ENCODE data around the gene LRRC8C.
A peak's percentile ranks its signal among the peaks of the same experiment; 100 is the strongest.

The LRRC8C gene

DNA sequence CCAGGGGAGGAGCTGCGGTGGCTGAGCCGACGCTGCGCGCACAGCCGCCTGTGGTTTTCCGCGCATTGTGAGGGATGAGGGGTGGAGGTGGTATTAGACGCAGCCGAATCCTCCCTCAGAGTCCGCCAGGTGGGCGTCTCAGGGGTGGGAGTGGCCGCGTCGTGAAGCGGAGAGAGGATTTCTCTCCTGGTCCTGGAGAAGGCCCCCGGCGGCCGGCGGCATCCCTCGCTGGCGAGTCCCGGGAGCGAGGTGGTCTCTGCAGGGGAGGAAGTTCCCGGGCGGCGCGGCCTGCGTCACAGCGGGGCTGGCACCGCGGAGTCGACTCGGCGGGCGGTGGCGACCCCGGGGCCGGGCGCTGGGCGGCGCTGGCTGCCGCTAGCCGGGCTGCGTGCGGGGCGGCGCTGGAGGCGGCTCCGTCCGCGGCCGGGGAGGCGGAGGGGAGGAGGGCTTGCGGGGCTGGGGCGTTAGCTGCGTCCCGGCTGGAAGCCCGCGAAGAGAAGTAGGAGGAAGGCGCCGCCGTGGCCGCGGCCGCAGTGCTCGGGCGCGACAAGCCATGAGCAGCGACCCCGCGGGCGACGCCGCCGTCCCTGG lies at the start of gene LRRC8C:
LRRC8C (plus strand) TSS at position 464 of the 591 bp plus-strand sequence. CDS start 53,354 bp downstream, outside the sequence.
- peak; percentile 87 for DNase-seq

DNA sequence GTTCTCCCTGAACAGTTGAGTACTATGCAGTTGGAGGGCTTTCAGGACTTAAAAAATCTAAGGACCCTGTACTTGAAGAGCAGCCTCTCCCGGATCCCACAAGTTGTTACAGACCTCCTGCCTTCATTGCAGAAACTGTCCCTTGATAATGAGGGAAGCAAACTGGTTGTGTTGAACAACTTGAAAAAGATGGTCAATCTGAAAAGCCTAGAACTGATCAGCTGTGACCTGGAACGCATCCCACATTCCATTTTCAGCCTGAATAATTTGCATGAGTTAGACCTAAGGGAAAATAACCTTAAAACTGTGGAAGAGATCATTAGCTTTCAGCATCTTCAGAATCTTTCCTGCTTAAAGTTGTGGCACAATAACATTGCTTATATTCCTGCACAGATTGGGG lies 48.7 kb upstream of the LRRC8C start:
- no peak for DNase-seq

DNA sequence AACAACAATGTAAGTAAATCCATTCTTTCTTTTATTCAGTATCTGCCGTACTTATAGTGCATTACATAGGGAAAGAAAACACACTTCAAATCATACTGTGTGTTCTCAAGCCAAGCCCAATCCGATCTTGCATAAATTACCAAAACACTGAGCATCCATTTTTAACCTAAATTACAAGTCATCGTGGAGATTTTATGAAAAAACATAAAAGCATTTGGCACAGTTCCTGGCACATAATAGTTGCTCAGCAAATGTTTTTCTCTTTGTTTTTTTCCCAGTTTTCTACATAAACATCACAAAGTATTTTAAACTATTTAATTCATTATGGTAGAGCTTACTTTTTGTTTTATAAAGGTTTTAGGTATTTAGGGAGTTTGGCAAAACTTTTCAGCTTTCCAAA lies 48.1 kb upstream of the LRRC8C start:
- no peak for DNase-seq

DNA sequence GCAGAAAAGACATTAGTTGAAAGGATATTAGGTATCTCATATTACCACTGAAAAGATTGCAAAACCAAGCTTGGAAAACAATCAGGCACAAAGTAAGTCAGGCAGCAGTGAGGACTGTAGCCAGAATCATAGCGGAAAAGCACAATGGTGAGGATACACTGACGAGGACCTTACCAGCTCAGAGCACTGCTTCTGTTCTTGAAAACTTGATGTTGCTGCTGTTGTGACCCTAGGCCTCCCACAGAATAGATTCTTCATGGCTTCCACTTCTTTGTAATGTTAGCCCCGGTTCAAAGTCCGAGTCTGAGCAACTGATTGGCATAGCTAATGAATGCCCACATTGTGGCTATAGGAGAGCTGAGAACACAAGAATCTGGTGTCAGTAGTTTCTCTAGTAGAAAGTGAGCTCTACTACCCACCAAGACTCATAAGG lies 45.2 kb upstream of the LRRC8C start:
- DNase-seq: no peak

DNA sequence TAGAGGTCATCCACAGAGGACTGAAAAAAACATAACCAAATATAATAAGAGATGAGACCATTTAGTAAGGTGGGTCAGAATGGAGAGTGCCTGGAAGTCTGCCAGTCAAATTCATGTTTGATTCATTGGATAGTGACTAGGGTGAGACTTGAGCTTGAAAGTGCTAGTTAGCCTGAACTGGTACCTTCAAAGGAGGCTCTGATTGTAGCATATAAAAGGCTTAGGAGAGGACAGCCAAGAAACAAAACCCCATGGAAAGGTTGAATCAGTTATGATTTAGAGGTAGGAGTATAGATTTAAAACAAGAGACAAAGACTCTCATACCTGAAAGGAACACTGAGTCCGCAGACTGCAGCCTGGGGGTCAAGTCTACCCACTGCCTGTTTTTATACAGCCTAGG lies 44.4 kb upstream of the LRRC8C start:
- DNase-seq: no peak

DNA sequence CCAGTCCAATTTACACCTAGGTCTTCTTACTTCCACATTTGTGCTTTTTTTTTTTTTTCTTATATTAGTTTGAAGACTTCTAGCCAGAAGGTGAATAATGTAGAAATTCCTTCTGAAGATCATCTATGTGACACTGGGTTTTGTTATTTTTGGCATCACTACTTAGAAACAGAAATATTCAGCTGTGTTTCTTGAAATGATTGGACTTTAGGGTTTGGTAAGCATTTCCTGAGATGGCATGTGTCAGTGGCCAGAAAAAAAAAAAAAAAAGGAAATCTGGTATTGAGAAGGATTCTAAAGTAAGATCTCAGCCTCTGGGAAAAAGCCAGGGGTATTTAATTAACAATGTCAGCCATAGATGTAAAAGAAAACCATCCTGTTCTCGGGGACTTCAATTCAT lies 43.4 kb upstream of the LRRC8C start:
- DNase-seq: peak; percentile 71

DNA sequence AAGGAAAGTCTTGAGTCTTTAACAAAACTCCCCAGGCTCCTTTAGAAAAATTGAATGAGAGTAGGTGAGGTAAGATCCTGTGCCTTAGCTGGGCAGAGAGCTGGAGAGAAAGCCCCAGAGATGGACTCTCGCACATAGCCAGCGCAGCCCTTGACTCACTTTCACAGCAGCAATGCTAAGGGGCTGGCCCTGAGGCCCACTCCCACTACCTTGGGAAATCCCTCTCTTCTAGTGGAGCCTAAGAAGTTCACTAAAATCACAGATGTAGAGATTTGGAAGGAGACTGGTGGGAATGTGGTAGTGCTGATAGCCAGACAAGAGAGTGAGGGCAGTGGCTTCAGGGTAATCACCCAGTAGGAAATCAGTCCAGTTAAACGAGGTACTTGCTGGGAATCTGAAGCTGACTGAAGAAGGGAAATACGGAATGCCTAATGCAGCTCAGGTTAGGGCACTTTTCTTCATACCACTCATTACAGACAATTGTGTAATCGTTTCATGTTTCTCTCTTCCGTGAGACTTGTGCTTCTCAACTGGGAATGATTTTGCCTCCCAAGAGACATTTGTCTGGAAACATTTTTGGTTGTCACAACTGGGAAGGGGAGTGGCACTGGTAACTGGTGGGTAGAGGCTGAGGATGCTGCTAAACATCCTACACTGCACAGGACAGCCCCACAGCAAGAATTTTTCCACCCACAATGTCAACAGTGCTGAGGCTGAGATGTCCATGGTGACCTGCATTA lies 42.4 kb upstream of the LRRC8C start:
- DNase-seq: no peak

DNA sequence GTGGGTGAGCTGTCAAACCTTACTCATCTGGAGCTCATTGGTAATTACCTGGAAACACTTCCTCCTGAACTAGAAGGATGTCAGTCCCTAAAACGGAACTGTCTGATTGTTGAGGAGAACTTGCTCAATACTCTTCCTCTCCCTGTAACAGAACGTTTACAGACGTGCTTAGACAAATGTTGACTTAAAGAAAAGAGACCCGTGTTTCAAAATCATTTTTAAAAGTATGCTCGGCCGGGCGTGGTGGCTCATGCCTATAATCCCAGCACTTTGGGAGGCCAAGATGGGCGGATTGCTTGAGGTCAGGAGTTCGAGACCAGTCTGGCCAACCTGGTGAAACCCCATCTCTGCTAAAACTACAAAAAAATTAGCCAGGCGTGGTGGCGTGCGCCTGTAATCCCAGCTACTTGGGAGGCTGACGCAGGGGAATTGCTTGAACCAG lies 40.0 kb upstream of the LRRC8C start:
- peak; percentile 58 for DNase-seq

DNA sequence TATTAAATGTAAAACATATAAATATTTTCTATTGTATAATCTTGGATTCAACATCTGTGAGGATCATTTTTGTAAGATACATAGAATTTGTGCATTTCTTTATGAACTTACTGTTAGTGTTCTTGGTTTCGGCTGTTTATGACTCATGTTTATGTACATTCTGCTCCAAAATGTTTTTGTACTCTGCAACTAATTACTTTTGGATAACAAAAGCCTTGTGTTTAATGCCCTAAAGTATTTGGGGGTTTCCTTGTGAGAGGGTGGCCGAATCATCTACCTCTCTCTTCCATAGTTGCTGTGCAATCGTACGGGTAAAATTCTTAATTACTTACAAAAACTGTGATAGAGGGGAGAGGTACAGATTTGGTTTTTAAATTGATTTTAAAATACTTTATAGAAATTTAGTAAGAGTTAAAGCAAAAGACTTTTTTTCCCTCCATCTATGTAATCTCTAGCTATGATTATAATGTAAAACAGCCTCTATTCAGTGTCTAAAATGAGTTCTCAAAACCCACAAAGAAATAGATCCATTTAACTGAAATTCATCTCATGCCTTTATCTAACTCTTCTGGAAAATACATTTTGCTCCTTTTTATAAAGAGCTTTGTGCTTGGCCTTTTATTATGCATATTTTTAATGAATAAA lies 38.7 kb upstream of the LRRC8C start:
- DNase-seq: no peak

DNA sequence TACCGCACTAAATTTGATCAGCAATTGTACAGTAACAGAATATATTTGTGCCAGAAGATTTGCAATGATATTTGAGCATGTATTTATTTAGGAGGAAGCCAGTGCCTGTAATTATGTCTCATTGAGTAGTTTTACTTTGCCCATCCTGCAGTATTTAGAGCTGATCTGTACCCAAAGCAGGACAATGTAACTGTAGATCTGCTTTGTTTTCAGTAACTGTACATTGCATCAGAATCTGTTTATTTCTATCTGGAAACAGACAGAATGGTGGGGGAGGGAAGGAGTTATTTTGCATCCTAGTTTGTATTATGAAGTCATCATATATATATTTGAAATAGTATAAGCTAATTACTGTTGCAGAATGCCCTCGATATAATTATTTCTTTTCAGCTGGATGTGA lies 36.2 kb upstream of the LRRC8C start:
- no peak for DNase-seq

DNA sequence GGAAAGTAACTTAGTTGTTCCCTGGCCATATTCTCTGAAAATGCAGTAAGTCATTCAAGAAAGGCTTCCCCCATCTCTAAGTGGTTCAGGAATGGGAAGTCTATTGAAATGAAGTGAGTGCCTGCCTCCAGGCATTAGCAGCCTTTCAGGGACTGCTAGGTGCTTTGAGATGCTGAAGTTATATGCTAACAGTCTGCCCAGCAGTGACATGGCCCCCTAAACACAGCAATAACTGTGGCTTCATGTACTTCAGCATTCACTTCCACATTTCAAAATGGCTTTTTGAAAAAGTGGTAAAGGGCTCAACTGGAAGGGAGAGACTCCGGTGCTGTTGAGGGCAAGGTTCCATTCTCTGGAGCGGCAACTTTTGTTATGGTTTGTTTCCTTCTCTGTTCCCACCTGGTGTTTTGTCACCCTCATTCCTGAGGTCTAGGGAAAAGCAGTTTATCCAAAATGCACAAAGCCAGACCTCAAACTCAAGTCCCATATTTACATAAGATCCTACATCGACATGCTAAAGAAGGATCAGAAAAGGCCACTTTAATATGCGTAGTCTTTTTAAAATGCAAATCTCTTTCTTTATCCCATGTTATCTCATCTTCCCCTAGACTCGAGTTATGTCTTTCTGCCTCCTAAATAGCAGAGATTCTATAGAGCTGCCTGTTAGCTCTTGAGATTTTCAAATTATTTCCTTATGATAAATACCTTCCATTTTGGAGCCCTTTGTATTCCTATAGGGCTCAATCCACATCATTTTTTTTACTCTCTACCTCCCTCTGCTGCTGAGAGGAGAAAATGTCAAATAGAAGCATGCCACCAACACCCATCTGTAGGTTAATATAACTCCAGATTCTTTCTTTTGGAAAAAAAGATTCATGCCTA lies 34.2 kb upstream of the LRRC8C start:
- DNase-seq: peak; percentile 62

DNA sequence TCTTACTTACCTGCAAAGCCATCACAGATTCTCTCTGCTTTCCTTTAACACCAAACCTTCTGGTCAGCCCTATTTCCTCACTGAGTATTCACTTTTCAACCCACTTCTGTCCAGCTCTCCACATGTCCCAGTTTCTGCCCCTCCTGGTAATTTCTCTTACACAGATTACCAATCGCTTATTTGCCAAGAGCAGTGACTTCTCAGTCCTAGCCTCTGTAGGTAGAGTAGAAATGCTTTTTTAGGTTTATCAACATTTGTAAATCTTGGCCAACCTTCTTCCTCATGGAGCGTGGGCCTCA lies 33.6 kb upstream of the LRRC8C start:
- no peak for DNase-seq

DNA sequence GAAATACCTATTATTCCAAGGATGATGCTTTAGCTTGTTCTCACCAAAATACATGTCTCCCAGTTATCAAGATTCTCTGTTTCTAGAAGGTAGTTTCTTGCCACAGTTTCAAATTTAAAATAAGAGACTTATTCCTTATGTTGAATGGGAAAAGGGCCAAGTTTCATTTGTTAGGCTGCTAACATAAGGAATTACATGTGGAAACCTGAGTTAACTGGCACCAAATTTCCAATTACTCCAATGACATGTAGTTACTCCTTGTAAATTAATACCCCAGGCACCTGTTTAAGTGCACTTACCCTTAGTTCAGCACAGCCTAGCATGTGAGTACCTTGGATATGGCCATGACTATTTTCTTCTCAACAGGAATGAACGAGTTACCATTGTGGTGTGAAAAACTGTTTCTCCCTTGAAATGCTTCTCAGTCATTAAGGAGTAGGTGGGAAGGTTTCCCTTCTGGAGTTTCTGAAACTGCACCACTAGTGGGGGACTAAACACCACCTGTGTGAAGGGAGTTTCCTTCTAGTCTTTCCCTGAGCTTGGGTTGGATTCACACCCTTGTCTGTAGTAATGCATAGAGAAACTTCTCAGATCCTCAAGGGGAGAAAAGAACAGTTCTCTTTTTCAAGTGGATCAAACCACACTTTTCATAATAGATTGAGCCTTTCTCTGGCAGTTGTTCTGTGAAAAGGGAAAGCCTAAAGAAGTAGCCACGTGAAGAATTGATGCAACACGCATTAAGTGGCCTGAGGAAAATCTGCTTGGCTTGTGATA lies 32.3 kb upstream of the LRRC8C start:
- DNase-seq: no peak

DNA sequence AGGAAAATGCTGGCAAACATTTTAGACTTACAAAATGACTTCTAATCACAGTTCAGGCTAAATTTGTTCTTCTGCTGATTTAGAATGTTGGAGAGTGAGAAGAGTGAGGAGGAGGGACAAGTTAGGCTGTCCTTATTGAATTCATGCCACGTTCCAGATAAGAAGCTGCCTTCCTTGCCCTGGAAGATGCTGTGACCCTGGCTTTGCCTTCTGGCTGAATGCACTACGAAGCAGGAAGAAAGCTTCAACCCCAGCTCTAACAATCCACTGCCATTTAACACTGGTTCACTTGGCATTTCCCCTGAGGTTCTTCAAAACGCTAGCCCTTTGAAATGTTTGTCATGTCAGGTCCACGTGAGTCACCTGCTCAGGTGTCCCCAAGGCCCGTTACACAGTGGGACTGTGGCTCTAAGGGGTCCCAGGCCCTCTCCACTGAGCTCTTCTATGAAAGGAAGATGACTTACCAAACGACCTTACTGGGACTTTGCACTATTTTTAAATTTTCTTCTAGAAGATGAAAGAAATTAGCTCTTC lies 30.0 kb upstream of the LRRC8C start:
- DNase-seq: no peak

DNA sequence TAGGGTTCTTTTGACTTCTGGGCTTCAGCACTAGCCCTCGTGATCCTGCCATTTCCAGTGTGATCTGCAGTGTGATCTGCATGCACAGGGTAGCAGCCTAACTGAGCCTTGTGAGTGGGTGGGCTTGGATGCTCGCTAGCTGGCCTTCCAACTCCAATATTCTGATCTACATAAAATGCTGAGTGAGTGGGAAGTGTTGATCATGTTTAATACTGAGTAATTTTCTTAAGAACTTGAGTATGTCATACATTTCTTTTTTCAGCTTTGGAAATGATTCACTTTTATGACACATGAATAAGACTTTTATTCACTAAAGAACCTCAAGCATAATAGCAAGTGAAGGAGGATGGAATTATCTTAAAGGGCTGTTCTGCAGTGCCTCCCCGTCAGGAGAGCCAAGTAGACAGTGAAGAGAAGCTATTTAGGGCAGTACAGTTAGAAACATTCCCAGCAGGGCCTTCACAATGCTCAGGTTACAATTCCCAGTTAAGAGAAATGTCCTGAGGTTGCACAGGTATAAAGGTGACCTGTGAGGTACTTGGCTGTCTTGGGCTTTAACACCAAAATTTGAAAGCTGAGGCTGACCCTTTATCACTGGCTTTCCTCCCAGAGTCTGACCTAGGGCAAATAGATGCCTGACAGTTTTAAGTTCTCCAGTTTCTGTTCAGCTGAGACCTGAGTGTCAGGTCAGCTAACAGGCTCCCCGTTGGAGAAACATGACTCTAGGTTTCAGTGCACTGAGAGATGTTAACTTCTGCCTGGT lies 29.1 kb upstream of the LRRC8C start:
- peak; percentile 61 for DNase-seq

DNA sequence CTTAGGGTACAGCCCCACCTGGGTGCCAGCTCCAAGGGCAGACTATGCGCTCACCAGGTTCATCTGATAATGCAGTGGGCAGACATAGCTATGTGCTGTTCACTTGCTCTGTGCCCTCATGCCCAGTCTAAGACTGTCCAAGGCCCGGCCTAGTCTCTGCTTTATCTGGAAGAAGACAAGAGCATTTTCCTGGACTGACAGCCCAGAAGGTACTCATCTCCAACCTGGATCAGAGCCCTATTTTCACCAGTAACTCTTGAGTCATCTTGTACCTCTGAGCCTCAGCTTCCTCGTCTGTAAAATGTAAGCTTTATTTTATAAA lies 28.5 kb upstream of the LRRC8C start:
- no peak for DNase-seq

DNA sequence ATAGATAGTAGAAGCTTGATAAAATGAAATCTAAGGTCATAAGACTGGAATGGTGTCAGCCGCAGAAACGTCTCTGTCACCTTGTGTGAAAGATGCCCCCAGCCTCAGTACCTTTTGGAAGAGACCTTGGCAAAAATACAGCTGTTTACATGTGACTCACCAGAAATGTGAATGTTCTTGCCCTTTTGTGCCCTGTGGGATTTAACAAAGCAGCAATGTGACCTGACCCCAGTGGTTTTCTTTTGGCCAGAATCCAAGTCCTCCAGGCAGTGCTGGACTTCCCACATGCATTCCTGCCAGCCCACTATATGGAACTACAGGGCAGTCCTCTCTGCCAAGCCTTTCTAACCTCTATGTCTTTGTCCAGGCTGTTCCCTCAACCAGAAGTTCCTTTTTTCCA lies 27.2 kb upstream of the LRRC8C start:
- no peak for DNase-seq

DNA sequence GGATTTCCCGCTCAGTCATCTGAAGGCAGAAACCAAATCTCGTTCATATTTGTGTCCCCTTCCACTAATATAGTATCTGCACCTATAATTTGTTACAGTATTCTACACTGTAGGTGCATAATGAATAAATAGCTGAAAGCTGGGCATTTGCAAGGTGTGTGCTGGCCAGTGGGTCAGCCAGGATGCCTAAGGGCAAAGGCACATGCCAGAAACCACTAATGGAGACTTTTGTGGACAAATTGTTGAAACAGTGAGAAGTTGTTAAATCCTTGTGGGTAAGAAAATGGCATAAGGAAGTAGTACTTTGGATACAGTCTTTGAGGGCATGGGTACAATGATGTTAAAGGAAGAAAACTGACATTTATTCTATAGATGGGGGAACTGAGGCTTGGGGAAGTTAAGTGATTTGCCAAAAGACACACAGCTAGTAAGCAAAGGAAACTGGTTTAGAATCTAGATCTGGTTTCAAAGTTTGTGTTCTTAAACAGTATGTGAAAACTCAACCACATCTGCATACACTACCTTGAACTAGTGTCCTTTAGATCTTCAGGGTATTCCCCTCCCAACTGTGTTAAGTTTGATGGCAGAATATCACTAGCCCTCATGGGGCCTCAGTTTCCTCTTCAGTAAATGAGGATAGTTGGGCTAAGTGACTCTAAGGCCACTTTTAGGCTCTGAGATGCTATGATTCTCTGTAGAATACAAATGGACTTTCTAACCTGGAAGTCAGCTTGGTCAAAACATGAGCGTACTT lies 26.5 kb upstream of the LRRC8C start:
- DNase-seq: no peak

DNA sequence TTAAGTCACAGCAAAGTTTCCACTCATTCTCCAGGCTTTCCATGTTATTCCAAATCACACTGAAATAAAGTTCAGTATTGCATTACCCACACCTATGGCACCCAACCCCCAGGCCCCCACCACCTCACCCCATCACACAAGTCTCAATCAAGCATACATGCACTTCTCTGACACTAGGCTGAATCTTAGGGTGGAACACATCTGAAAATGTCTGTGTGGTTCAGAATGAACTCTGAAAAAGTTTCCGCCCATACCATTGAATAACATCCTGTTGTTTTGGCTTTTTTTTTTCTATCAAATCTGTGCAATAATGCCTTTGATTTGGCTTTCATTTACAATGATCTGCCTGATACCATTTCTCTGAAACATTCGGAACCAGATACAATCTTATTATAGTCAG lies 25.8 kb upstream of the LRRC8C start:
- DNase-seq: no peak

DNA sequence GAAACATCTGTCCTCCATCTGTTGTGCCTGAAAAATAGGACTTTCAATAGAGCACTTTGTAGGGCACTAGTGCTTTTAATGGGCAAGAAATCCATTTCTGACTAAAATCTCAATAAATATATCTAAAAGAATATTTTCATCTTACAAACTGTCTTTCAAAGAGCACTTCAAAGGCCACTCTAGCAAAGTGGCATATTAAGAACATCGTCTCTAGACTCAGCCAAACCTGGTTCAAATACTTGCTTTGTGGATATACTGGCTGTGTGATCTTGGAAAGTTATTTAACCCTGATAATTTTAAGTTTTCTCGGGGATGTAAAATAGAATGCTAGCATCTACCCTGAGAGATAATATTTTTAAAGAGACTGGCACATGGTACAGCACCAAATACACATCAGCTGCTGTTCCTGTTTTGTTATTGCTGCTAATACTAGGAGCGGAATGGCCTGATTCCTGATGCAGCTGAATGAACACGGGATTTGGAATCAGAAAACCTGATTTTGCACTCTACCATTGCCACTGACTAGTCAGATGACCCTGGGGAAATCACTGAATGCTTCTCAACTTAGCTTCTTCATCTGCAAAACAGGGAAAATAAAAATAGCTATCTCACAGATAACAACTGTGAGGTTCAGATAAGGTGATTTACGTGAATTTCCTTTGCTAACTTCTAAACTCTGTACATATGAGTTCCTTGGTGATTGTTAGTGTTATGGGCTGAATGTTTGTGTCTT lies 25.2 kb upstream of the LRRC8C start:
- DNase-seq: no peak
